OCI-LY3 (cell line): ENCODE measurements around the gene CACNA2D3.
"Not testable (repeated sequence)": the region's sequence is repeated elsewhere in the genome, so short reads cannot be mapped to it uniquely, and the experiment has no call there.

ENCODE experiments used
- H2AFZ ChIP-seq: fragments of 200-600, 300-600 bp; shearing (Covaris generic); 2 replicates; pipeline ENCODE4 v1.6.0; 2014; ENCODE audit warnings: antibody characterized with exemption, low read depth, low read length
- H3K27ac ChIP-seq: fragments of 200-600, 300-600 bp; sonication (generic); 2 replicates; pipeline ENCODE4 v1.5.1; 2014; ENCODE audit warnings: mild to moderate bottlenecking, low read length, moderate library complexity, mixed read lengths
- H3K27me3 ChIP-seq: fragments of 200-600, 300-600 bp; sonication (generic); 2 replicates; pipeline ENCODE4 v1.6.1; 2014; ENCODE audit warnings: low read depth, low read length, mixed read lengths
- H3K36me3 ChIP-seq: fragments of 200-600, 300-600 bp; sonication (generic); replicated peaks from 2 replicates; pipeline ENCODE3; 2014; ENCODE audit warnings: low read depth, low read length, mixed read lengths
- H3K4me1 ChIP-seq: fragments of 300-600, 200-600 bp; sonication (generic); 2 replicates; pipeline ENCODE4 v1.6.1; 2014; ENCODE audit warnings: low read length, mixed read lengths
- H3K4me2 ChIP-seq: fragments of 200-600, 300-600 bp; sonication (generic); 2 replicates; pipeline ENCODE4 v1.6.1; 2014; ENCODE audit warnings: low read length, mixed read lengths
- H3K4me3 ChIP-seq: fragments of 300-600, 200-600 bp; sonication (generic); 2 replicates; pipeline ENCODE4 v1.5.1; 2014; ENCODE audit warnings: antibody characterized with exemption, mild to moderate bottlenecking, low read length, moderate library complexity
- H3K79me2 ChIP-seq: fragments of 300-600, 200-600 bp; shearing (Covaris generic); 2 replicates; pipeline ENCODE4 v1.6.1; 2014; ENCODE audit warnings: mild to moderate bottlenecking, low read length, mixed read lengths
- H3K9ac ChIP-seq: fragments of 300-600, 200-600 bp; shearing (Covaris generic); 2 replicates; pipeline ENCODE4 v1.6.0; 2014; ENCODE audit warnings: mild to moderate bottlenecking, low read length, moderate library complexity
- H3K9me3 ChIP-seq: fragments of 200-600, 300-600 bp; shearing (Covaris generic); 2 replicates; pipeline ENCODE4 v1.6.1; 2014; ENCODE audit warnings: low read length, mixed read lengths; ENCODE audit not compliant: insufficient read depth
- H4K20me1 ChIP-seq: fragments of 200-600, 300-600 bp; sonication (generic); 2 replicates; pipeline ENCODE4 v1.6.1; 2016; ENCODE audit warnings: low read length, mixed read lengths; ENCODE audit not compliant: insufficient read depth
- EZH2phosphoT487 ChIP-seq: fragments of 200-600 bp; shearing (Covaris generic); IDR thresholded peaks from 2 replicates; pipeline ENCODE4 v1.6.1; 2018; ENCODE audit warnings: antibody characterized with exemption, mixed run types, low read depth
- TF ChIP-seq, protein P1 (sequence below): fragments of 200-600, 300-600 bp; sonication (generic); IDR thresholded peaks from 2 replicates; pipeline ENCODE4 v1.5.1; 2014; ENCODE audit warnings: antibody characterized with exemption, low read length, low read depth

The CACNA2D3 gene

DNA sequence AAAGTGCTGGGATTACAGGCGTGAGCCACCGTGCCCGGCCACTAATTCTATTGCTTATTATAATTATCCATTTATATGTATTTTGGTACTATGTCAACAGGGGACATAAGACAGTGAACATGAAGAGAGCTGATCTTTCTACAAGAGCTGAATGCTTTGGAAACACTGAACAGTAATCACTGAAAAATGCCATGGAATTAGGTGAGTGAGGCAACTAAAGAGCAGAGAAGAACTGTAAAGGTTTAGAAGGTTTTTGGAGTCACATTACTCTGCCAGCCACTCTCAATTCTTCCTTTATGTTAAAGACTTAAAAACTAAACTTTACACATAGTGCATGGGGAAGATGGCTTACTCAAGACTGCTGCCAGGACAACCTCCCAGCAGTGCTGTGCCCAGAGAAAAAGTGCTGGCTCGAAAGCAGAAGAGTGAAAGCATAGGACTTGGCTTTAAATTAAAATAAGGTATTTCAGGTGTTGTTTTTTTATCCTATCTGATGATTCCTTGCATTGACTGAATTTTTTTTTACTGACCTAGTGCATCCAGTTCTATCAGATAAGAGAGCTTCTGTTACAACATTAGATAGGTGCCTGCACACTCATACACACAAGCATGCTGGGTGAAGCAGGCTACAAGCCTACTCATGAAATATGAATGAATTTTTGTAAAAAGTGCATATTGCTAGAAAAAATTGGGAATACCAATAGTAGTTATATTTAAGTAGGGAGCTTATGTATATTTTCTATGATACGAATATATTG, 28.7 kb upstream of the CACNA2D3 start:
- no peaks in the 10 kb centered on the region for H3K4me1 ChIP-seq
- no peak overlapping the region for H3K27ac ChIP-seq
- H3K9ac ChIP-seq: no peak overlapping the region
- H3K4me3 ChIP-seq: no peak overlapping the region
- H3K4me2 ChIP-seq: no peak overlapping the region
- no peaks in the 10 kb centered on the region for H3K79me2 ChIP-seq
- H3K36me3 ChIP-seq: no peaks in the 10 kb centered on the region
- no peaks in the 10 kb centered on the region for H4K20me1 ChIP-seq
- TF ChIP-seq EZH2phosphoT487: no peak
- TF ChIP-seq, protein P1, sequence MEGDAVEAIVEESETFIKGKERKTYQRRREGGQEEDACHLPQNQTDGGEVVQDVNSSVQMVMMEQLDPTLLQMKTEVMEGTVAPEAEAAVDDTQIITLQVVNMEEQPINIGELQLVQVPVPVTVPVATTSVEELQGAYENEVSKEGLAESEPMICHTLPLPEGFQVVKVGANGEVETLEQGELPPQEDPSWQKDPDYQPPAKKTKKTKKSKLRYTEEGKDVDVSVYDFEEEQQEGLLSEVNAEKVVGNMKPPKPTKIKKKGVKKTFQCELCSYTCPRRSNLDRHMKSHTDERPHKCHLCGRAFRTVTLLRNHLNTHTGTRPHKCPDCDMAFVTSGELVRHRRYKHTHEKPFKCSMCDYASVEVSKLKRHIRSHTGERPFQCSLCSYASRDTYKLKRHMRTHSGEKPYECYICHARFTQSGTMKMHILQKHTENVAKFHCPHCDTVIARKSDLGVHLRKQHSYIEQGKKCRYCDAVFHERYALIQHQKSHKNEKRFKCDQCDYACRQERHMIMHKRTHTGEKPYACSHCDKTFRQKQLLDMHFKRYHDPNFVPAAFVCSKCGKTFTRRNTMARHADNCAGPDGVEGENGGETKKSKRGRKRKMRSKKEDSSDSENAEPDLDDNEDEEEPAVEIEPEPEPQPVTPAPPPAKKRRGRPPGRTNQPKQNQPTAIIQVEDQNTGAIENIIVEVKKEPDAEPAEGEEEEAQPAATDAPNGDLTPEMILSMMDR: no peak
- no peak overlapping the region for H2AFZ ChIP-seq
- H3K9me3 ChIP-seq: no peaks in the 10 kb centered on the region
- H3K27me3 ChIP-seq: no peaks in the 10 kb centered on the region

DNA sequence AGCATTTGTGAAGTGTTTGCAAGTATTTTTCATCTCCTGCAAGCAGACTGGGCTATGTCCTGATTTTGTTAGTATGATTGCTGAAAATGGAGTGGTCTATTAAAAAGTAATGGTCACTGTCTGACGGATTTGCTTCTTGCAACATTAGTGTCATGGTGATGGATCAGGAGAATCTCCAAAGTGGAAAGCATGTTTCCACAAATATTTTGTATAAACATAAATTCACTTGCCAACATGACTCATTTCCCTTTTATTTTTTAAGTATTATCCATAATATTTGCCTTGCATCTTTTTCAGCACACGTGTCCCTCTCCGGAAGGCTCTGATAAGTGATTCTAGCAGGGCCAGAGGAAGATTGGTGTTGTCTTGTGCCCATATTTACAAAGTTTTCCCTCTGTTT, 27.4 kb upstream of the CACNA2D3 start:
- H3K4me3 ChIP-seq: no peak overlapping the region
- H2AFZ ChIP-seq: no peak overlapping the region
- no peak overlapping the region for H3K4me2 ChIP-seq
- no peaks in the 10 kb centered on the region for H3K9me3 ChIP-seq
- H3K27ac ChIP-seq: no peak overlapping the region
- H3K27me3 ChIP-seq: no peaks in the 10 kb centered on the region
- no peaks in the 10 kb centered on the region for H3K79me2 ChIP-seq
- no peaks in the 10 kb centered on the region for H4K20me1 ChIP-seq
- H3K9ac ChIP-seq: no peak overlapping the region
- TF ChIP-seq, protein P1: no peak
- TF ChIP-seq EZH2phosphoT487: no peak
- H3K4me1 ChIP-seq: no peaks in the 10 kb centered on the region
- H3K36me3 ChIP-seq: no peaks in the 10 kb centered on the region

DNA sequence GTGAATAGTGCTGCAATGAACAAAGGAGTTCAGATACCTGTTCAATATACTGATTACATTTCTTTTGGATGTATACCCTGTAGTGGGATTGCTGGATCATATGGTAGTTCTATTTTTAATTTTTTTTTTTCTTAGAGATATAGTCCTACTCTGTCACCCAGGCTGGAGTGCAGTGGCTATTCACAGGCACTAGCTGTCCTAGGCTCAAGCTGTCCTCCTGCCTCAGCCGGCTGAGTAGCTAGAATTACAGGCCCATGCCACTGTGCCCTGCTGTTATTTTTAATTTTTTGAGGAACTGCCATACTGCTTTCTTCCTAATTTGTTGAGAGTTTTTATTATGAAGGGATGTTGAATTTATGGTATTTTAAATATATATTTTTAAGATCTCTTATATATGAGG, 23.0 kb upstream of the CACNA2D3 start:
- no peak overlapping the region for H3K4me3 ChIP-seq
- no peaks in the 10 kb centered on the region for H4K20me1 ChIP-seq
- H3K27me3 ChIP-seq: peaks cover 10% of the 10 kb centered on the region; the same call in 1 of the 2 replicates
- no peaks in the 10 kb centered on the region for H3K4me1 ChIP-seq
- no peak overlapping the region for H3K9ac ChIP-seq
- H3K36me3 ChIP-seq: no peaks in the 10 kb centered on the region
- H3K27ac ChIP-seq: no peak overlapping the region
- H3K4me2 ChIP-seq: no peak overlapping the region
- H2AFZ ChIP-seq: no peak overlapping the region
- no peaks in the 10 kb centered on the region for H3K9me3 ChIP-seq
- no peak for TF ChIP-seq EZH2phosphoT487
- no peaks in the 10 kb centered on the region for H3K79me2 ChIP-seq

DNA sequence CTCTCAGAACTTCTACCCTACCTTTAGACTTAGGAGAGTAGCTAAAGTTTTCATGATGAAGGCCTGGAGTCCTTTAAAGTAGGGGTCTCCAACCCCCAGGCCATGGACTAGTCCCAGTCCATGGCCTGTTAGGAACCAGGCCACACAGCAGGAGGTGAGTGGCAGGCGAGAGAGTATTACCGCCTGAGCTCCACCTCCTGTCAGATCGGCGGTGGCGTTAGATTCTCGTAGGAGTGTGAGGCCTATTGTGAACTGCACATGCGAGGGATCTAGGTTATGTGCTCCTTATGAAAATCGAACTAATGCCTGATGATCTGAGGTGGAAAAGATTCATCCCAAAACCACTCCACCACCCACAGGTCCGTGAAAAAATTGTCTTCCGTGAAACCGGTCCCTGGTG, 18.3 kb upstream of the CACNA2D3 start:
- Histone ChIP-seq H3K4me2 (no peak overlapping the region), H3K27ac (no peak overlapping the region), H4K20me1 (no peaks in the 10 kb centered on the region), H3K9me3 (no peaks in the 10 kb centered on the region), H2AFZ (no peak overlapping the region), H3K4me3 (no peak overlapping the region), H3K79me2 (no peaks in the 10 kb centered on the region), H3K9ac (no peak overlapping the region), H3K27me3 (peaks cover 10% of the 10 kb centered on the region; the same call in 1 of the 2 replicates), H3K4me1 (no peaks in the 10 kb centered on the region), H3K36me3 (no peaks in the 10 kb centered on the region)
- TF ChIP-seq EZH2phosphoT487: no peak
- TF ChIP-seq, protein P1: no peak

DNA sequence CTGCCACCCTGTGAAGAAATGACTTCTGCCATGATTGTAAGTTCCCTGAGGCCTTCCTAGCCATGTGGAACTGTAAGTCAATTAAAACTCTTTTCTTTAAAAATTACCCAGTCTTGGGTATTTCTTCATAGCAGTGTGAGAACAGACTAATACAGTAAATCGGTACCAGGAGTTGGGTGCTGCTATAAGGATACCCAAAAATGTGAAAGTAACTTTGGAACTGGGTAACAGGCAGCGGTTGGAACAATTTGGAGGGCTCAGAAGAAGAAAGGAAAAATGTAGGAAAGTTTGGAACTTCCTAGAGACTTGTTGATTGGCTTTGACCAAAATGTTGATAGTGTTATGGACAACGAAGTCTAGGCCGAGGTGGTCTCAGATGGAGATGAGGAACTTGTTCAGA, 6.2 kb upstream of the CACNA2D3 start:
- not testable (repeated sequence) for H3K9me3 ChIP-seq, H3K4me2 ChIP-seq, H3K9ac ChIP-seq, H3K36me3 ChIP-seq, H3K27ac ChIP-seq, H3K4me3 ChIP-seq, H3K79me2 ChIP-seq, H2AFZ ChIP-seq, H4K20me1 ChIP-seq, H3K4me1 ChIP-seq
- peaks cover 25% of the 10 kb centered on the region for H3K27me3 ChIP-seq
